Breast epithelium (tissue), 3 donors: ENCODE results near the gene AP1S3.
"Not testable (repeated sequence)": the region's sequence is repeated elsewhere in the genome, so short reads cannot be mapped to it uniquely, and the experiment has no call there.

Source experiments
- CTCF ChIP-seq, 3 donors: fragments of 450-650 bp; IDR thresholded peaks; one replicate each; pipeline ENCODE4 v1.5.1; 2016 to 2017; ENCODE audit warnings: antibody characterized with exemption in 3 of 3, mild to moderate bottlenecking in 3 of 3, moderate library complexity in 3 of 3
- POLR2A ChIP-seq: fragments of 450-650 bp; IDR thresholded peaks from one replicate; pipeline ENCODE4 v1.6.1; 2016; ENCODE audit warnings: antibody characterized with exemption, mild to moderate bottlenecking, moderate library complexity
- POLR2AphosphoS5 ChIP-seq, 3 donors: sonication (generic); formaldehyde crosslinking; IDR thresholded peaks; one replicate each; pipeline ENCODE4 v1.6.1; 2017; ENCODE audit warnings: antibody characterized with exemption in 3 of 3

DNA sequence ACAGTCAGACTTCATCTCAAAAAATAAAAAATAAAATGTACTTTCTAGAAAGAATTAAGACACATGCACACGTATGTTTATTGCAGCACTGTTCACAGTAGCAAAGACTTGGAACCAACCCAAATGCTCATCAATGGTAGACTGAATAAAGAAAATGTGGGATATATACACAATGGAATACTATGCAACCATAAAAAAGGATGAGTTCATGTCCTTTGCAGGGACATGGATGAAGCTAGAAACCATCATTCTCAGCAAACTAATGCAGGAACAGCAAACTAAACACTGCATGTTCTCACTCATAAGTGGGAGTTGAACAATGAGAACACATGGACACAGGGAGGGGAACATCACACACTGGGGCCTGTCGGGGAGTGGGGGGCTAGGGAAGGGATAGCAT, 35.4 kb upstream of the AP1S3 start:
- not testable (repeated sequence) for TF ChIP-seq CTCF (IDR thresholded peaks at IDR 0.05); POLR2A; POLR2AphosphoS5 (IDR thresholded peaks at IDR 0.05)
